ENCODE measurements around the gene POP7. TPM values are rescaled to one million over a fixed set of nuclear protein-coding genes. Genes with fewer than 3 reads are reported as not detected.
A peak's percentile ranks its signal among the peaks of the same experiment; 100 is the strongest.

The POP7 gene
- total and polyA plus RNA-seq, 9 donors, result 11.1 to 29.2 (median 22.2) TPM

- Histone ChIP-seq H3K4me3 (no peak overlapping the region), H3K9me3 (no peaks in the 10 kb centered on the region), H3K27ac (no peak overlapping the region), H3K4me1 (ENCODE audit: insufficient read depth) (peaks cover 1% of the 10 kb centered on the region), H3K36me3 (no peaks in the 10 kb centered on the region), H3K27me3 (no peaks in the 10 kb centered on the region)
- intact Hi-C loops (cut with DNase I), result loop anchor here in 1 of 4 donors (5.0 kb wide), 1 partner anchor 71 kb away; no protein-coding TSS in a partner anchor
- 63 to 69% (median 66%) methylated on average over 34 to 35 of the region's 35 CpGs for WGBS, 3 donors
- peak; percentile 25 to 61 (median 51) for DNase-seq
- TF ChIP-seq EP300 (IDR thresholded peaks at IDR 0.05) (no peak), POLR2A (IDR thresholded peaks at IDR 0.05) (no peak)
- TF ChIP-seq, protein P1, sequence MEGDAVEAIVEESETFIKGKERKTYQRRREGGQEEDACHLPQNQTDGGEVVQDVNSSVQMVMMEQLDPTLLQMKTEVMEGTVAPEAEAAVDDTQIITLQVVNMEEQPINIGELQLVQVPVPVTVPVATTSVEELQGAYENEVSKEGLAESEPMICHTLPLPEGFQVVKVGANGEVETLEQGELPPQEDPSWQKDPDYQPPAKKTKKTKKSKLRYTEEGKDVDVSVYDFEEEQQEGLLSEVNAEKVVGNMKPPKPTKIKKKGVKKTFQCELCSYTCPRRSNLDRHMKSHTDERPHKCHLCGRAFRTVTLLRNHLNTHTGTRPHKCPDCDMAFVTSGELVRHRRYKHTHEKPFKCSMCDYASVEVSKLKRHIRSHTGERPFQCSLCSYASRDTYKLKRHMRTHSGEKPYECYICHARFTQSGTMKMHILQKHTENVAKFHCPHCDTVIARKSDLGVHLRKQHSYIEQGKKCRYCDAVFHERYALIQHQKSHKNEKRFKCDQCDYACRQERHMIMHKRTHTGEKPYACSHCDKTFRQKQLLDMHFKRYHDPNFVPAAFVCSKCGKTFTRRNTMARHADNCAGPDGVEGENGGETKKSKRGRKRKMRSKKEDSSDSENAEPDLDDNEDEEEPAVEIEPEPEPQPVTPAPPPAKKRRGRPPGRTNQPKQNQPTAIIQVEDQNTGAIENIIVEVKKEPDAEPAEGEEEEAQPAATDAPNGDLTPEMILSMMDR (IDR thresholded peaks at IDR 0.05), result no peak
Measured at GRCh38 chr7:100678291-100678984, 27.5 kb upstream of the POP7 start.

DNA sequence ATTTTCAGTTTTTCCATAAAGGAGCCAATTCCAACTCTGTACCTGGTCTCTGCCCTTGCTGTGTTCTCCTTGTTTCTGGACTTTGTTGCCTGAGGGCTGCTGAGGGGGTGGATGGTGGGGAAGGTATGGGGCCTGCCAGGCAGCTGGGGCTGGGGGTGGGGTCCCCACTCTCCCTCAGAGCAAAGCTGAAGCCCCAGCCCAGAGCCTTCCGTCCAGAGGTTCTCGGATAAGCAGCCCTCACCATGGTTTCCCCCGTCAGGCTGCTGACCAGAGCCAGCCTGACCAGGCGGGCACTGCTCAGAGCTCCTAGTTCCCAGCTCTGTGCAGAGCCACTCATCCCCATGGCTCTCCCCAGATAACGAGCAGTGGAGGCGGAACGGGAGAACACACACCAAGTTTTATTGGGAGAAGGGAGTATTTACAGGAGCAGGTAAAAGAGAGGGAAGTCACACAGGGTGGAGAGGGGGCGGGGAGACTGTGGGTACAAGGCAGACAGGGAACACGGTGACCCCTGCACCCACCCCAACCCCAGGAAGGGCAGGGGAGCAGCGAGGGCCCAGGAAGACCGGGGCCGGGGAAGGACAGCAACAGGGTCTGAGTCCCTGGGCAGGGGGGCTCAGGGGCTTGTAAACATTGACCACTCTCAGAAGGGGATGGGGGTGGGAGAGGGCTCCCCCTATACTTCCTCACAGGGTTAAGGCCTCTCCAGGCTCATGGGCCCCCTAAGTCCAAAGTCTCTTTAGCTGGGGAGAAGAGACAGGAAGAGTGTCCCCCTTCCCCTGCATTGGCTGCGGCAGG, 26.6 kb upstream of the POP7 start:
- peak; percentile 14 to 53 (median 33) for DNase-seq
- TF ChIP-seq EP300 (IDR thresholded peaks at IDR 0.05) (no peak), POLR2A (IDR thresholded peaks at IDR 0.05) (no peak)
- TF ChIP-seq, protein P1 (IDR thresholded peaks at IDR 0.05), result no peak
- Histone ChIP-seq H3K4me1 (ENCODE audit: insufficient read depth) (peaks cover 1% of the 10 kb centered on the region), H3K36me3 (no peaks in the 10 kb centered on the region), H3K4me3 (no peak overlapping the region), H3K27me3 (no peaks in the 10 kb centered on the region), H3K27ac (peak overlapping the region in 1 of 2 donors; percentile 0), H3K9me3 (no peaks in the 10 kb centered on the region)
- intact Hi-C loops (cut with DNase I), result loop anchor here in 1 of 4 donors (5.0 kb wide), 1 partner anchor 72 kb away; no protein-coding TSS in a partner anchor
- WGBS, 3 donors, result 56 to 73% (median 64%) methylated on average over 13 of the region's 13 CpGs

GRCh38 chr7:100679927-100680575, 25.9 kb upstream of the POP7 start:
- TF ChIP-seq, protein P1 (IDR thresholded peaks at IDR 0.05), result no peak
- no peak for TF ChIP-seq POLR2A (IDR thresholded peaks at IDR 0.05)
- TF ChIP-seq EP300 (IDR thresholded peaks at IDR 0.05), result no peak
- H3K4me3 ChIP-seq, result no peak overlapping the region
- WGBS, 3 donors, result 58 to 62% (median 59%) methylated on average over 13 of the region's 13 CpGs
- DNase-seq, result peak in 3 of 5 donors; percentile 34 to 70 (median 53)
- intact Hi-C loops (cut with DNase I), result loop anchor here in 1 of 4 donors (5.0 kb wide), 3 partner anchors 73 to 198 kb away; partner anchors contain the start of gene NYAP1
- no peaks in the 10 kb centered on the region for H3K9me3 ChIP-seq
- H3K27ac ChIP-seq, result peak overlapping the region in 1 of 2 donors; percentile 0
- H3K36me3 ChIP-seq, result no peaks in the 10 kb centered on the region
- no peaks in the 10 kb centered on the region for H3K27me3 ChIP-seq
- H3K4me1 ChIP-seq (ENCODE audit: insufficient read depth), result peaks cover 1% of the 10 kb centered on the region
